Measurements from ENCODE around the gene CSNK1D.

The CSNK1D gene

DNA sequence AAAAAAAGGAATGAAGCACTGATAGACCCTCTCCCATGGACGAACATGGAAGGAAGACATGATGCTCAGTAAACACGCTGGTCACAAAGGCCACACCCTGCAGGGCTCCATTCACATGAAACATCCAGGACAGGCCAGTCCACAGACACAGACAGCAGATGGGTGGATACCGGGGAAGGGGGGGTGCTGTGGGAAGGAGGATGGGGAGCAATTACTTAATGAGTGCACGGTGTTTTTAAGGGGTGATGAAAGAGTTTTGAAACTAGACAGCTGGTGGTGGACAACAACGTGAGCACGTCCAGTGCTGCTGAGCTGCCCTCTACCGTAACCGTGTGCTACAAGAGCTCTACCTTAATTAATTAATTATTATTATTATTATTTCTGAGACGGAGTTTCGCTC is 50.7 kb downstream of the CSNK1D start:
- DNase-seq (no peak), ATAC-seq (ENCODE audit: insufficient read depth, low read depth) (no peak)
- Histone ChIP-seq H4K20me1 (ENCODE audit: insufficient read depth, low read length) (no peaks in the 10 kb centered on the region), H3K27ac (ENCODE audit: low read length) (no peak overlapping the region), H3K36me3 (ENCODE audit: insufficient read depth, low read length) (no peaks in the 10 kb centered on the region), H2AFZ (ENCODE audit: low read depth, low read length) (no peak overlapping the region), H3K27me3 (ENCODE audit: insufficient read depth, low read length, poor library complexity) (no peaks in the 10 kb centered on the region), H3K9me3 (ENCODE audit: insufficient read depth, low read length, severe bottlenecking) (no peaks in the 10 kb centered on the region), H3K4me1 (ENCODE audit: insufficient read depth, low read length) (peaks cover 7% of the 10 kb centered on the region), H3K9ac (ENCODE audit: low read depth, low read length) (no peak overlapping the region), H3K4me3 (ENCODE audit: low read depth in 1 of 2, low read length in 2 of 2) (no peak overlapping the region), H3K79me2 (ENCODE audit: insufficient read depth, low read length) (no peaks in the 10 kb centered on the region), H3K4me2 (ENCODE audit: insufficient read depth, low read length) (no peak overlapping the region)
- TF ChIP-seq EZH2 (IDR thresholded peaks at IDR 0.05; ENCODE audit: borderline replicate concordance, low read depth, low read length, severe bottlenecking), result no peak
- TF ChIP-seq, protein P1, sequence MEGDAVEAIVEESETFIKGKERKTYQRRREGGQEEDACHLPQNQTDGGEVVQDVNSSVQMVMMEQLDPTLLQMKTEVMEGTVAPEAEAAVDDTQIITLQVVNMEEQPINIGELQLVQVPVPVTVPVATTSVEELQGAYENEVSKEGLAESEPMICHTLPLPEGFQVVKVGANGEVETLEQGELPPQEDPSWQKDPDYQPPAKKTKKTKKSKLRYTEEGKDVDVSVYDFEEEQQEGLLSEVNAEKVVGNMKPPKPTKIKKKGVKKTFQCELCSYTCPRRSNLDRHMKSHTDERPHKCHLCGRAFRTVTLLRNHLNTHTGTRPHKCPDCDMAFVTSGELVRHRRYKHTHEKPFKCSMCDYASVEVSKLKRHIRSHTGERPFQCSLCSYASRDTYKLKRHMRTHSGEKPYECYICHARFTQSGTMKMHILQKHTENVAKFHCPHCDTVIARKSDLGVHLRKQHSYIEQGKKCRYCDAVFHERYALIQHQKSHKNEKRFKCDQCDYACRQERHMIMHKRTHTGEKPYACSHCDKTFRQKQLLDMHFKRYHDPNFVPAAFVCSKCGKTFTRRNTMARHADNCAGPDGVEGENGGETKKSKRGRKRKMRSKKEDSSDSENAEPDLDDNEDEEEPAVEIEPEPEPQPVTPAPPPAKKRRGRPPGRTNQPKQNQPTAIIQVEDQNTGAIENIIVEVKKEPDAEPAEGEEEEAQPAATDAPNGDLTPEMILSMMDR (IDR thresholded peaks at IDR 0.05; ENCODE audit: borderline replicate concordance, extremely low read depth, low read length, poor library complexity, severe bottlenecking), result no peak

DNA sequence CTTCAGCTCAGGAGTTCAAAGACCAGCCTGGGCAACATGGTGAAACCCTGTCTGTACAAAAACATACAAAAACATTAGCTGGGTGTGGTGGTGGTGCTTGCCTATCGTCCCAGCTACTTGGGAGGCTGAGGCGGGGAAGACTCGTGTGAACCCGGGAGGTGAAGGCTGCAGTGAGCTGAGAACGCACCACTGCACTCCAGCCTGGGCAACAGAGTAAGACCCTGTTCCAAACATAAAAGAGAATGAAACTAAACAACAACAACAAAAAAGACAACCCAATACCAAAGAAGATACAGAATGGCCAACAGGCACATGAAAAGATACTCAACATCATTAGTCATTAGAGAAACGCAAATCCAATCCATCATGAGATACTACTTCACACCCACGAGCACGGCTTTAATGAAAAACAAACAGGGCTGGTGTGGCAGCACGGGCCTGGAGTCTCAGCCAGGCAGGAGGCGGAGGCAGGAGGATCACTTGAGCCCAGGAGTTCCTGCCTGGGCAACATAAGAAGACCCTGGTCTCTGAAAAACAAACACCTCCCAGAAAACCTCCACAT is 52.1 kb downstream of the CSNK1D start:
- Histone ChIP-seq H3K9me3 (ENCODE audit: insufficient read depth, low read length, severe bottlenecking) (no peaks in the 10 kb centered on the region), H3K79me2 (ENCODE audit: insufficient read depth, low read length) (no peaks in the 10 kb centered on the region), H3K27ac (ENCODE audit: low read length) (no peak overlapping the region), H3K9ac (ENCODE audit: low read depth, low read length) (no peak overlapping the region), H3K36me3 (ENCODE audit: insufficient read depth, low read length) (no peaks in the 10 kb centered on the region), H3K4me2 (ENCODE audit: insufficient read depth, low read length) (no peak overlapping the region), H3K4me3 (ENCODE audit: low read depth in 1 of 2, low read length in 2 of 2) (no peak overlapping the region), H4K20me1 (ENCODE audit: insufficient read depth, low read length) (no peaks in the 10 kb centered on the region), H3K4me1 (ENCODE audit: insufficient read depth, low read length) (no peaks in the 10 kb centered on the region), H3K27me3 (ENCODE audit: insufficient read depth, low read length, poor library complexity) (no peaks in the 10 kb centered on the region), H2AFZ (ENCODE audit: low read depth, low read length) (no peak overlapping the region)
- no peak for DNase-seq
- no peak for ATAC-seq (ENCODE audit: insufficient read depth, low read depth)
- TF ChIP-seq, protein P1 (IDR thresholded peaks at IDR 0.05; ENCODE audit: borderline replicate concordance, extremely low read depth, low read length, poor library complexity, severe bottlenecking), result no peak
- no peak for TF ChIP-seq EZH2 (IDR thresholded peaks at IDR 0.05; ENCODE audit: borderline replicate concordance, low read depth, low read length, severe bottlenecking)

DNA sequence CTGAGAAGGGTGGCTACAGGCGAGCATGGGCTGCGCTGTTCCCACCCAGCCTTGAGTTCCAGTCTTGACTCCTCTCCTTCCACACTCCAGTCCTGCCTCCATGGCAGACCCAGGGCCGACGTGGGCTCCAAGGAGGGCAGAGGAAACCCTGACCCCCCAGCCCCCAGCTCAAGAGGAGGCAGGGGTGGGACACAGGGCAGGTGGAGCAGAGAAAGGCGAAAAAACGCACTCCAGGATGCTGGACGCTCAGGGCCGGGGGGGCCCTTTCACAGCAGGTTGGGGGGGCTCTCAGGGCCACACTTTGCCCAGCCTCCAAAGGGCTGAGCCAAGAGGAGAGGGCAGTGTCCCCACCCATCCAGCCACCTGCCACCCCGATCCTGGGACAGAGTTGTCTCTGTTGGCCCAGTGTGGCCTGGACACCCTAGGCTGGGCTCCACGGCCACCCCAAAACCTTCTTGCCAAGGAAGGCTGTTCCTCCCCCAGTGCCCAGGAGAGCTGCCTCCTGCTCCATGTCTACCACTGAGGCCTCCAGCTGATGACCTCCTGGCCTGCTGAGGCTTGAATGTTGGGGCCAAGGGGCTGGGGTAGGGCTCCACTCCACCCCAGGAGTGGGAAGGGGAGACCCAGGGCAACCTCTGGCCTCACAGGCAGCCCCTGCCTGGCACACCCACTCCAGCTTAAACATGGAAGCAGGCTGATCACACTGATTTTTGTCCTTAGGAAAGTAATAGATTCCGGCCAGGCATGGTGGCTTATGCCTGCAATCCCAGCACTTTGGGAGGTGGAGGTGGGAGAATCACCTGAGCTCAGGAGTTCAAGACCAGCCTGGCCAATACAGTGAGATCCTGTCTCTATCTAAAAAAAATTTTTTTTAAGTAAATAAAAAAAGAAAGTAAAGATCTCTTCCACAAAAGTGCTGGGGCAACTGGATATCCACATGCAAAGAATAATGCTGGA is 53.5 kb downstream of the CSNK1D start:
- H3K4me1 ChIP-seq (ENCODE audit: insufficient read depth, low read length), result no peaks in the 10 kb centered on the region
- no peaks in the 10 kb centered on the region for H4K20me1 ChIP-seq (ENCODE audit: insufficient read depth, low read length)
- H3K27ac ChIP-seq (ENCODE audit: low read length), result no peak overlapping the region
- no peak overlapping the region for H3K4me3 ChIP-seq (ENCODE audit: low read depth in 1 of 2, low read length in 2 of 2)
- ATAC-seq (ENCODE audit: insufficient read depth, low read depth), result no peak
- no peak overlapping the region for H3K9ac ChIP-seq (ENCODE audit: low read depth, low read length)
- H3K27me3 ChIP-seq (ENCODE audit: insufficient read depth, low read length, poor library complexity), result no peaks in the 10 kb centered on the region
- H3K79me2 ChIP-seq (ENCODE audit: insufficient read depth, low read length), result no peaks in the 10 kb centered on the region
- no peak for TF ChIP-seq EZH2 (IDR thresholded peaks at IDR 0.05; ENCODE audit: borderline replicate concordance, low read depth, low read length, severe bottlenecking)
- TF ChIP-seq, protein P1 (IDR thresholded peaks at IDR 0.05; ENCODE audit: borderline replicate concordance, extremely low read depth, low read length, poor library complexity, severe bottlenecking), result no peak
- H3K36me3 ChIP-seq (ENCODE audit: insufficient read depth, low read length), result no peaks in the 10 kb centered on the region
- no peak overlapping the region for H2AFZ ChIP-seq (ENCODE audit: low read depth, low read length)
- H3K4me2 ChIP-seq (ENCODE audit: insufficient read depth, low read length), result no peak overlapping the region
- no peaks in the 10 kb centered on the region for H3K9me3 ChIP-seq (ENCODE audit: insufficient read depth, low read length, severe bottlenecking)
- no peak for DNase-seq
